HG03045 (cell line): ENCODE results near the gene MROH9.
"Not testable (repeated sequence)": the region's sequence is repeated elsewhere in the genome, so short reads cannot be mapped to it uniquely, and the experiment has no call there.

Experiments used
- ATAC-seq: cut with Tn5 transposase; IDR thresholded peaks from one replicate; pipeline ENCODE4 v1.9.1; 2021; ENCODE audit warnings: mild to moderate bottlenecking, moderate library complexity; ENCODE audit not compliant: unreplicated experiment

The MROH9 gene

DNA sequence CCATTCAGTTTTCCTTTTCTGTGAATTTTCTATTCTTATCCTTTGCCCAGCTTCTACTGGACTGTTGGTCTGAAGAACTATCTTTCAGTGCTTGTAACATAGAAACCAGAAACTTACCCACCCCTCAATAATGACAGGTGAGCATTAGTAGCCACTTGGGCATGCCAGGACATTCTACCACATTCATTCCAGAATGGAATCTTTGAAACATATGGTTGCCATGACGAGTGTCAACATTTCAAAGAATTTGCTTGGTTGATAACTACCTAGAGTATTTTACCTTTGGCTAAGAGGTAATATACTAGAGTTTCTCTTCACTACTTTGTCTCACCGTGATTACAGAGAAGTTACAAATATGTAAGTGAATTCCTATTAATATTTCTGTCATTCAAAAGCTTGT lies at the start of gene MROH9:
MROH9 (plus strand) TSS at position 304 of the 400 bp plus-strand sequence. CDS start 10,023 bp downstream, outside the sequence.
- ATAC-seq: no peak

DNA sequence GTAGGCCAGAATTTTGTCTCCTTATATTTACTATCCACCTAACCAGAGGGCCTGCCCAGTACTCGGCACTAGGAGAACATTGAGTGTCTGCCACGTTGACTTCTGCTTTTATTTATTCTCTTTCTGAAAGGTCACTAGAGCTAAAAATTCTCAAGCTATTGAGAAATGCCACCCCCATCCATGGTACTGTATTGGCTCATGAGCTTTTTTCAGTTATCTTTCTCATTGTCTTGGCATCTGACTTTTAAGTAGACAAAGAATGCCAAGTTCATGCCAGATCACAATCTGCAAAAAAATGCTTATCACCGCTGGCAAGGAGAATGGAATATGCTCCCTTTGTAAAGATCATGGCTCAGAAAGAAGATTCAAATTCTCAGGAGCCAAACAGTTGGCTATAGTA lies 49.8 kb upstream of the MROH9 start:
- ATAC-seq: no peak

DNA sequence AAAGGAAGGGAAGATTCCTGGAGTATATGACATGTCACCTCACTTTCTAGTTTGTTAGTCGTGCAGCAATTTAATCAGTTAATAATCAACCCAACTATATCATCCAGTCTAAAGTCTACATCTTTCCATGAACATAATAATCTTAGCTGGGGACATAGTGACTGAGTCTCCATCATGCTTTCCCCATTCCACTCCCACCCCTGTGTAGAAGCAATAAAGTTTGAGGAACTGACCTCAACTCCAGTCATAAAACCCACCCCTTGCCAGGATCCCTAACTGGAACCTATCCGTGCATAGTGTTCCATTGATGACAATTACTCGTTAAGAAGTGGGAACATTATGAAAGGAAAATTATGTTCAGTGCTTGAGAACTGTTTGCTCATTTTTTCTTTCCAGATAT lies 48.9 kb upstream of the MROH9 start:
- ATAC-seq: no peak

DNA sequence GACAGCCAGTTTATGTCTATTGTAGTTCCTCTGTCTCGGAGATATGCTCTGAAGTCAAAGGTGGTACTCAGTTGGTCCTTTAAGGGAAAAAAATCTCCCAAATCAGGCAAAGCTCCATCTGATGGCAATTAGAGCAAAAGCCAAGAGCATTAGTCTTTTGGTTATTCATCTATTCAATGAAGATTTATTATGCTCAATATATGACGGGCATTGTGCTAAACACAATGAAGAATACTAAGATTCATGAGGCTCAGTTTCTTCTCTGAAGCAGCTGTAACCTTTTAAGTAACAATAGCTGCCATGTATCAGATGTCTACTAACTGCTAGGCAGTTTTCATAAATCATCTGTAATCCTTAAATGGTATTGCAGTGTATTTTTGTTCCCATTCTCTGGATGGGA lies 47.6 kb upstream of the MROH9 start:
- no peak for ATAC-seq

DNA sequence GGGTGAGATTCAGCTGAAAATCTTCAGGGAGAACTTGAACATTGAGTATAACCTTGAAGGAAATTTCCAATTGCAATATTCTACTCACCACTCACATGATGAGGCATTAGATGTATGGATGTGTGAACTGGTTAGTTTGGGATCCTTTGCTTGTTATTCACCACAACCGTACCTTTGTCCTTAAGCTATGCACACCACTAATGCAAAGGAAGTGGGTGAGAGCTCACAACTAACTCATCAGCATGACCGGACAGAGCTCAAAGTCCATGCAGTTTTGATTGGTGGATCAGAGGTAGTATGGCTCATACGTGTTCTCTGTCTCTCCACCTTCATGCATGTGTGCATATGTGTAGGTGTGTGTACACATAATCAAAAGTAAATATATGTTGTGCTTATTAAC lies 43.5 kb upstream of the MROH9 start:
- ATAC-seq: no peak

DNA sequence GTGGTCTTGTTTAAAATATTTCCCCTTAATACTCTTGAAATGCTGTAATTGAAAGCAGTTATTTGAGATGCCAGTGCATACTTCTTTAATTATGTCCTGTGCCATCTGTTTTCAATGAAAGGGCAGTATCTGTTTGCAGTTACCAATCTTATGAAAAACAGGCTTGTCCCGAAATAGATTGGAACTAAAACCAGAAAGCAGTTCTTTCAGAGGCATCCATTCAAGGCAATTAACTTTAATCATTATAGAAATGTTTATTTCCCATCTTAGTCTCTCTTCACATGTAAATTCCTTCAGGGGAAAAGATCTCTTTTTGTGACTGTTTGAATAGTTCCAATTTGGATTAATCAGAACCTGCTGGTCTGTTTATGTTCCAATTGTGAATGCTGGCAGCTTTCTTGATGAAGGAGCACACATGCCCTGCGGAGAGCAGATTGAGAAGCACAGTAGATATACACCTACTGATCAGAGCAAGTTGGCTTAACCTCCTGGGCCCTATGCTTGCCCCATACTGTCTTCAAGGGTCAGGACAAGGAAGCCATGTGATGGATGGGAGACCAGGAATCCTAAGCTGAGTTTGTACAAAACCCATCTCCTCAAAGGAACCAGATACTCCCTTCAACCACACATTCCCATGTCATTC lies 41.6 kb upstream of the MROH9 start:
- ATAC-seq: no peak

- ATAC-seq: no peak
Measured at GRCh38 chr1:170903961-170904360, 31.4 kb upstream of the MROH9 start.

DNA sequence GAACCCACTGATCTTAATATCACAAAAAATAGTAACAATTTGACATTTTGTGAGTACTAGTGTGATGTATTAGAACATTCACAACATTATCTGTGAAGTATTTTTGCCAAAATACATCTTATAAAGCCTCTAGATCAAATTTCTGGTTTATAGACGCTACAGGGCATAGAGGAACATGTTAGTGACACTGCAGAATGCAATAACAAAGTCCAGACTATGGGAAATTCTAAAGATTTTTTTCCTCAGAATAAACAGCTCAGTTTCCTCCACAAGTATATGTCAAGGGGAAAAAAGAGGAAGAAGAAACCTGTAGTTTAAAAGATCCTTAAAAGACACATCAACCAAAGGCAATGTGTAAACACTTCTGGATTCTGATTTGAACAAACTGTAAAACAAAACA lies 26.4 kb upstream of the MROH9 start:
- ATAC-seq: no peak

- ATAC-seq: no peak
Measured at GRCh38 chr1:170910273-170910672, 25.1 kb upstream of the MROH9 start.

GRCh38 chr1:170917373-170917772 lies 18.0 kb upstream of the MROH9 start:
- no peak for ATAC-seq

DNA sequence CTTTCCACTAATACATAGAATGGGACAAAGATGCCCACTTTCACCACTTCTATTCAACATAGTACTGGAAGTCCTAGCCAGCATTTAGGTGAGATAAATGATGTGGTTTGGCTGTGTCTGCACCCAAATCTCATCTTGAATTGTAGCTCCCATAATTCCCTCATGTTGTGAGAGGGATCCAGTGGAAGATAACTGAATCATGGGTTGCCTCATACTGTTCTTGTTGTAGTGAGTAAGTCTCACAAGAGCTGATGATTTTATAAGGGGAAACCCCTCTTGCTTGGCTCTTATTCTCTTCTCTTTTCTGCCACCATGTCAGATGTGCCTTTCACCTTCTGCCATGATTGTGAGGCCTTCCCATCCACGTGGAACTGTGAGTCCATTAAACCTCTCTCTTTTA lies 10.7 kb upstream of the MROH9 start:
- not testable (repeated sequence) for ATAC-seq

DNA sequence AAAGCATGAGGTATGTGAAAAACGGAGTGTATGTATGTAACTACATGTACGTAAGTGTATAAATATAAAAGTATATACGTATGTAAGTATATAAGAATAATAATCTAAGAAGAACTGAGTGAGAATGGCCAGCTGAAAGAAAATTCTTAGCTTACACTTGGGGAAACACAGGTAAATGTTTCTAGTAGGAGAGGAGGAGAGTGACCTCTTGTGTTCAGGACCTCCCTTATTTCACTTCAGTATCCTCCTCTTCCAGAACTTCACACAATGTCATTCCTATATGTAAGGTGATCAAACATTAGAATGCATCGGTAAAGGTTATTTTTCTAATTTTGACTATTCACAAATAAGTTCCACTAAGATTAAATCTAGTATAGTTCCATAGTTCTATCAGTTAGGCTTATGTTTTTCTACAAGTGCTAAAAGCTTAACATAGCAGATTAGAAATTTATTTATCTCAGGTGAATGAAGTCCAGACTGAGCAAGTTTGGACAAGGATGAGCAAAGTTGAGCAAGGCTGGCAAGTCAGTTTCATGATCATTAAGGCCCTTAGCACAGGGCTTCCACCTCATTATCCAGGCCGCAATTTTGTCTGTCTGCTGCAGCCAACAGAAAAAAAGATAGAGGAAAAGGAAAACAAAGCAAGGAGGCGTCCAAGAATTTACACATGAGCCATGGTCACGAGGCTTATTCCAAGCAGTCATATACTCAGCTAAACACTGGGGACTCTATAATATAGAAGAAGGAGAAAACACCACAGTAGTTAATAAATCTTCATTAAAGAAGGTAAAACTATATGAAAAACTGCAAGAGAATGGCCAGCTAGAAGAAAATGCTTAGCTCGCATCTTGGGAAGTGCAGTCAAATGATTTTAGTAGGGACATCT lies 7.1 kb upstream of the MROH9 start:
- no peak for ATAC-seq

- no peak for ATAC-seq
Measured at GRCh38 chr1:170929412-170929834, 5.9 kb upstream of the MROH9 start.

DNA sequence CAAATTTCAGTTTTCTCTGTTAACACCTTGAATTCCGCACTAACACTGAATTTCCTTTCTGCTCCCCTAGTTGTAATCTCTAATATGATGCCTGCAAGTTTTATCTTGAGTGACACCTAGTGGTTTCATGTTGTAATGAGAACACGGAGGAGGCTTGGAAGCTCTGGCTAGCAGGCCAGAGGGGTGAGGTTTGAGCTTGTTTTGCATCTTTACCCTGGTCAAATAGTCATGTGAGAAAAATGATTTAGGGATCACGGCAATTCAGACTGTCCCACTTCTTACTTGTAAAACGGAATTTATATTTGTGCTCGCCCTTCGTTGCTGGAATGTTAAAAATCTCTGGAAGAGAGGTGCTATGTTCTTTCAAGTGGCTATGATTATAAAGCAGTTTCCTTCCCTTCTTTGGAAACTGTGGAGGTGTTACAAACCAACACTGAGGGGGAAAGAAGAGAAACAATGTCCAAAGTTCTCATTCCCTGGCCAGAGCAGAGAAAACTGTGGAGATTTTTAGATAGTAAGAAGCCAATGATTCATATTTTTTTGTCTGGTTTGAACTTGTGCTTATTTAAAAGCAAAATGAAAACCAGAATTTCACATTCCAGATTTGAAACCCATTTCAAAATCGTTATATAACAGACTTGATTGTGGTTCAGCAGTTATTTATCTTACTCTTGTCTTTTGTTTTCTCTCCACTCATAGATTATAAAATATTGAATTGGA lies 5.3 kb upstream of the MROH9 start:
- ATAC-seq: peak; percentile 71

- ATAC-seq: no peak
Measured at GRCh38 chr1:170931650-170932049, 3.7 kb upstream of the MROH9 start.

DNA sequence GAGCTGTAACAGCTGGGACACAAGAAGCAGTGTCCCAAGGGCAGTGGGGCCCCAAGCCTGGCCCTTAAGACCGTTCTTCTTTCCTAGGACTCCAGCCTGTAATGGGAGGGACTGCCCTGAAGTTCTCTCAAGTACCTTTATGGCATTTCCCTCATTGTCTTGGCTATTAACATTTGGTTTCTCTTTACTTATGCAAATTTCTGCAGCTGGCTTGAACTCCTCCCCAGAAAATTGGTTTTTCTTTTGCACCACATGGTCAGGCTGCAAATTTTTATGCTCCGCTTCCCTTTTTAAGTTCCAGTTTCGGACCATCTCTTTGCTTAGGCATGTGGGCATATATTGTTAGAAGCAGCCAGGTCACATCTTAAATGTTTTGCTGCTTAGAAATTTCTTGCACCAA lies 3.1 kb upstream of the MROH9 start:
- ATAC-seq: no peak

DNA sequence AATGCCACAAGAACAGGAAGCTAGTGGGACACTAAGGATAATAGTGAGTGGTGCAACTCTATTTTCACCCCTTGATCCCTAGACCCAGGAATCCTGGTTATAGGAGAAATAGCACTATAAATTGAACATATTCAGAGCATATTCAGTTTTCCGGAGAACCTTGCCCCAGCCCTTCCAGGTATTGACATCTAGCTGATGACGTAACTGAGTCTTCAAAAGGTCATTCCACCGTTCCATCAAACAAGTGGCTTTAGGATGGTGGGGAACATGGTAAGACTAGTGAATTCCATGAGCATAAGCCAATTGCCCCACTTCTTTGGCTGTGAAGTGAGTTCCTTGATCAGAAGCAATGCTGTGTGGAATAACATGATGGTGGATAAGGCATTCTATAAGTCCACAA lies 2.9 kb downstream of the MROH9 start:
- no peak for ATAC-seq

- no peak for ATAC-seq
Measured at GRCh38 chr1:170939476-170939875, 4.1 kb downstream of the MROH9 start.

- ATAC-seq: not testable (repeated sequence)
Measured at GRCh38 chr1:170951744-170952143, 16.4 kb downstream of the MROH9 start.

DNA sequence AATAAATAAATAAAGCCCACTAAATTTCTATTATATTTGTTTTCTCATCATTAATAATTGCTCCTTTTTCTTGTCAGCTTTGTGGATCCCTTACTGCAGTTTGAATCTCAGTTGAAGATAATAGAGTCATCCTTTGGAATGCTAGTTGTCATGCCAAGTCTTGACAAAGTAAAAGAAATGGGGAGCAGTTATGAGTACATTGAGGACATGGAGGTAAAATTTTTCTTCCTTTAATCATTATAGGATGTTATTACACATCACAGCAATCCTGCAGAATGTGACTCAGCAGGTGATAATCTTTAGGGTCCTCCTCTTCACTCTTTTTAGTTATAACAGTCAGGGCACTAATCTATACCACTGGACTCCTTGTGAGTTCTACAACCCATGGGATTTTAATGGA lies 24.1 kb downstream of the MROH9 start:
- no peak for ATAC-seq

- no peak for ATAC-seq
Measured at GRCh38 chr1:170964506-170964905, 29.2 kb downstream of the MROH9 start.
